GM12865 (cell line): ENCODE data around the gene MRPS9.
A peak's percentile ranks its signal among the peaks of the same experiment; 100 is the strongest.

ENCODE experiments used
- DNase-seq: peaks from one replicate; pipeline ENCODE4 v3.0.0; 2010; ENCODE audit warnings: low read depth
- H3K4me3 ChIP-seq: 2 replicates; pipeline ENCODE4 v1.5.1; 2011; ENCODE audit warnings: mild to moderate bottlenecking, low read depth, low read length, control low read depth
- TF ChIP-seq, protein P1 (sequence below): IDR thresholded peaks from 2 replicates; pipeline ENCODE4 v1.5.1; 2011; ENCODE audit warnings: low read length, control low read depth, low read depth, inconsistent platforms; ENCODE audit not compliant: insufficient read depth; ENCODE audit errors: missing control alignments

The MRPS9 gene

DNA sequence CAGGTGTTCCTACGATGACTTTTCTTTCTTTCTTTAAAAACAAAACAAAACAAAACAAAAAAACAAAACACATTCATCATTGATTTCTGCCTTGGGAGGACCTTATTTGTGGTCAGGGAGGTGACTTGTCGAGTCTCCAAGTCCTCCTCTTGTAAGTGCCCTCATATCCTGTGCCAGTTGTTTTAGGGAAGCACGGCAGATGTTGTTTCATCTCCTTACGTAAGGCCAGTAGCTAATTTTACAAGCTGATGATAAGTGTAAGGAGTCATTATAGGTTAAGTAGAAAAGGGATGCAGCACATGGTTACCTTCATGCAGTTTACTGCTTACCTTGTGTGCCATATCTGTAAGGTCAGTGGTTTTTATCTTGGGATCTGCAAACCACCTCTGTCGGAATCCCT lies 52.2 kb downstream of the MRPS9 start:
- TF ChIP-seq, protein P1, sequence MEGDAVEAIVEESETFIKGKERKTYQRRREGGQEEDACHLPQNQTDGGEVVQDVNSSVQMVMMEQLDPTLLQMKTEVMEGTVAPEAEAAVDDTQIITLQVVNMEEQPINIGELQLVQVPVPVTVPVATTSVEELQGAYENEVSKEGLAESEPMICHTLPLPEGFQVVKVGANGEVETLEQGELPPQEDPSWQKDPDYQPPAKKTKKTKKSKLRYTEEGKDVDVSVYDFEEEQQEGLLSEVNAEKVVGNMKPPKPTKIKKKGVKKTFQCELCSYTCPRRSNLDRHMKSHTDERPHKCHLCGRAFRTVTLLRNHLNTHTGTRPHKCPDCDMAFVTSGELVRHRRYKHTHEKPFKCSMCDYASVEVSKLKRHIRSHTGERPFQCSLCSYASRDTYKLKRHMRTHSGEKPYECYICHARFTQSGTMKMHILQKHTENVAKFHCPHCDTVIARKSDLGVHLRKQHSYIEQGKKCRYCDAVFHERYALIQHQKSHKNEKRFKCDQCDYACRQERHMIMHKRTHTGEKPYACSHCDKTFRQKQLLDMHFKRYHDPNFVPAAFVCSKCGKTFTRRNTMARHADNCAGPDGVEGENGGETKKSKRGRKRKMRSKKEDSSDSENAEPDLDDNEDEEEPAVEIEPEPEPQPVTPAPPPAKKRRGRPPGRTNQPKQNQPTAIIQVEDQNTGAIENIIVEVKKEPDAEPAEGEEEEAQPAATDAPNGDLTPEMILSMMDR, result no peak
- no peak for DNase-seq
- H3K4me3 ChIP-seq, result no peak overlapping the region

DNA sequence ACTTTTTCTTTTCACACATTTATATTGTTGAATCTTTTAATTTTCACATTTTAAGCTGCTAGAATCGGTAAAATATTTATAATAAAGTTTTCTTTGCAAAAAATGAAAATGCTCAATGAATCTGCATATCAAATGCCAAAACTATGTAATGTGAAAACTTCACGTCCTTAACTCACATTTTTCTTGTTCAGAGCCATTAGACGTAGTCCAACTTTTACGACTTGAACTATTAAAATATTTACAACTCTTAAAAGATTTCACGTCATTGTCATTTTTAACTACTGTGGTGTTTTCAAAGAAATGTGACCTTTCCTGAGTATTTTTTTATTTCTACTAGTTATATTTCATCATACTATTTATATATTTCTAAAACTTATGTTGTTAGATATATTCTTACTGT lies 54.9 kb downstream of the MRPS9 start:
- no peak for DNase-seq
- TF ChIP-seq, protein P1, result no peak
- H3K4me3 ChIP-seq, result no peak overlapping the region

DNA sequence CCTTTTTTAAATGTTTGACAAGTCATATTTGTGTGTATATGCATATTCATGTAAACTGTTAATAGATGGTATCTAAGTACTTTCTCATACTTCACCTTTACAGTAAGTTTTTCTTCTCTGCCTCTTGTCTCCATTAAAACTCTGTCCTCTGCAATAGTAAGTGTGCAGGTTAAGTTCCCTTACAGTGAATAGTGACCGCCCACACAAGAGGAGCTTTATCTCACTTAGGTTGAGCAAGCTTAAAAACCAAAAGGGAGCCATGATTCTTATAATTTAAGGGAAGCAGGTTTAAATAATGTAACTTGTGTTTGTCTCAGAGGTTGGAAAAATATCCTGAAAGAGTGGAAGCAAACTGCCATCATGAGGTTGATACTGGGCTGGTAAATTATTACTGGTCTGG lies 61.3 kb downstream of the MRPS9 start:
- no peak overlapping the region for H3K4me3 ChIP-seq
- no peak for DNase-seq
- TF ChIP-seq, protein P1, result no peak

DNA sequence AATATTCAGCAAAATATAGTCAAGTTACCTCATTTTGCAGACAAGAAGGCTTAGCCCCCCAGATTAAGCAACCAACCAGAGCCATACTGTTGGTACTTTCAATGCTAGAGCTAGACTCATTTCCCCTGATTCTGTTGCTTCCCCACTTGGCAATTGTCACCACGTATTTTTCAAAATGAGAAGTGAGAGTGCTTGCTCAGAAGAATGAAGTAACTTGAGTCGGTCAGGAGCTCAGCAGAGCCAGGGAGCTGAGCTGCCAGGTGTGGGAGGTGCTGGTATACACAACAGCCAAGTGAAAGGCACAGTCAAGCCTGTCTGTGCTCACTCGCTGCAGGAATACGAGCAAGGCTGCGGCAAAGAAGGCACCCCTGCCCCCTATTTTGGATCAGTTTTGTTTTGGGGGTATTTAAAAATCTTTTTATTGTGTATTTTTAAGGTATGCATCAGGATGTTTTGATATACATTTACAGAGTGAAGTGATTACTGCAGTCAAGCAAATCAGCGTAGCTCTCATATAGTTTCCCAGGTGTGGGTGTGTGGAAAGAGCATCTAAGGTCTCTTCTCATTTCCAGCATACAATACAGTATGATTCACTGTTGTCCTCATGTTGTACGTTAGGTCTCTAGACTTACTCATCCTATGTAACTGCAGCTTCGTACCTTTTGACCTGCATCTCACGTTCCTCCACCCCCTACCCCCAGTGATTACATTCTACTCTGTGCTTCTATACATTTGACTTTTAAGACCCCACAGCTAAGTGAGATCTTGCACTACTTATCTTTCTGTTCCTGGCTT lies 62.4 kb downstream of the MRPS9 start:
- TF ChIP-seq, protein P1, result no peak

DNA sequence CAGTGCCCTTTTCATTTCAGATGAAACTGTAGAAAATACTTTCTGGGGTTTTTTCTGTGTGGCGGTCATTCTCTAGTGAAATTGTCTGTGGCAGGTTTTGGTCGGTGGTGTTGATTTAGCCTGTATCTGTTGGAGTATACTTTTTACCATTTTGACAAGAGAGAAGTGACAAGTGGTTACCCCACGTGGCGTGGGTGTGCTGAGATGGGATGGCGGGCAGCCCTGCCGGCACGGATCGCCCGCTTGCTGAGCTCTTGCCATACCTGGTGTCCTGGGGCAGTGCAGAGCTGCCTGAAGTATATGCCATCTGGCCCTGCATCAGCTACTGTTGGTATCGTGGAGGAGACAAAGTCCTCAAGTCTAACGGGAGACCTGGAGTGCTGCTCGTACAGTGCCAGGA lies 64.1 kb downstream of the MRPS9 start:
- TF ChIP-seq, protein P1, result no peak
- no peak overlapping the region for H3K4me3 ChIP-seq
- no peak for DNase-seq

More for the DNA sequence above, 62.4 kb downstream of the MRPS9 start:
- no peak overlapping the region for H3K4me3 ChIP-seq
- peak; percentile 22 for DNase-seq

- TF ChIP-seq, protein P1, result no peak
- DNase-seq, result no peak
- no peak overlapping the region for H3K4me3 ChIP-seq
These were observed 65.1 kb downstream of the MRPS9 start for GRCh38 chr2:105102963-105103421.

GRCh38 chr2:105103481-105103880 lies 65.6 kb downstream of the MRPS9 start:
- H3K4me3 ChIP-seq, result no peak overlapping the region
- DNase-seq, result no peak
- TF ChIP-seq, protein P1, result no peak
